Colonic mucosa (tissue), 4 donors: ENCODE measurements around the gene NFIA. TPM values are rescaled to one million over a fixed set of nuclear protein-coding genes. Genes with fewer than 3 reads are reported as not detected.

Experiments used
- DNase-seq: peaks from one replicate; pipeline ENCODE4 v3.0.0-alpha.2; 2020
- H3K27ac ChIP-seq: fragments of 200-600 bp; one replicate; pipeline ENCODE4 v1.8.0; 2021
- H3K27me3 ChIP-seq: fragments of 200-600 bp; one replicate; pipeline ENCODE4 v1.8.0; 2021
- H3K36me3 ChIP-seq: fragments of 200-600 bp; one replicate; pipeline ENCODE4 v1.8.0; 2021
- H3K4me1 ChIP-seq: fragments of 200-600 bp; one replicate; pipeline ENCODE4 v1.8.0; 2021; ENCODE audit warnings: mild to moderate bottlenecking
- H3K4me3 ChIP-seq: fragments of 200-600 bp; one replicate; pipeline ENCODE4 v1.8.0; 2021
- H3K9ac ChIP-seq, 2 donors: one replicate each; pipeline ENCODE4 v1.7.0; 2013; ENCODE audit warnings: control low read depth in 2 of 2, low read depth in 2 of 2, low read length in 2 of 2
- H3K9me3 ChIP-seq: fragments of 200-600 bp; one replicate; pipeline ENCODE4 v1.8.0; 2021
- CTCF ChIP-seq: fragments of 200-600 bp; IDR thresholded peaks from one replicate; pipeline ENCODE4 v1.8.0; 2022; ENCODE audit warnings: antibody characterized with exemption, mild to moderate bottlenecking
- intact Hi-C: fragments of 100-400 bp; cut with DNase I; formaldehyde crosslinking; loops from one replicate; pipeline ENCODE4 v1.14.1; 2022
- total RNA-seq, 2 donors: library from RNA; stranded (reverse); fragmentation: NEBNext Ultra II Directional in 1 of 2; extraction: Animal tissue kit (Norgen Biotek cat#: 25700) in 1 of 2; gene quantifications; one replicate each; pipeline ENCODE4 v1.2.1, GENCODE V29; 2021
- donor health status: healthy.
- donor health status: DM: no; HTN: no; CAD: no.
- donor health status: DM: no; HTN: no; CAD: no.

NFIA gene
- total RNA-seq, 2 donors from 2014 or later, result 36.0 to 44.2 TPM

- Histone ChIP-seq H3K27me3 (no peaks in the 10 kb centered on the region), H3K9ac (no peak overlapping the region), H3K36me3 (no peaks in the 10 kb centered on the region), H3K27ac (no peak overlapping the region), H3K9me3 (no peaks in the 10 kb centered on the region), H3K4me1 (peaks cover 17% of the 10 kb centered on the region), H3K4me3 (no peak overlapping the region)
- intact Hi-C loops, result loop anchor here (5.0 kb wide), 1 partner anchor 59 kb away; no protein-coding TSS in a partner anchor
- no peak for TF ChIP-seq CTCF
- peak; percentile 59 for DNase-seq
These were observed 364.2 kb downstream of the NFIA start for GRCh38 chr1:61446531-61446991.

GRCh38 chr1:61447106-61447967, 365.0 kb downstream of the NFIA start:
- intact Hi-C loops, result loop anchor here (5.0 kb wide), 1 partner anchor 60 kb away; no protein-coding TSS in a partner anchor
- Histone ChIP-seq H3K27ac (no peak overlapping the region), H3K27me3 (no peaks in the 10 kb centered on the region), H3K9ac (no peak overlapping the region), H3K36me3 (no peaks in the 10 kb centered on the region), H3K4me3 (no peak overlapping the region), H3K4me1 (peaks cover 17% of the 10 kb centered on the region), H3K9me3 (no peaks in the 10 kb centered on the region)
- DNase-seq, result no peak
- TF ChIP-seq CTCF, result no peak

- H3K4me1 ChIP-seq, result peaks cover 20% of the 10 kb centered on the region
- H3K27me3 ChIP-seq, result no peaks in the 10 kb centered on the region
- H3K4me3 ChIP-seq, result no peak overlapping the region
- no peak for TF ChIP-seq CTCF
- no peaks in the 10 kb centered on the region for H3K9me3 ChIP-seq
- H3K9ac ChIP-seq, result no peak overlapping the region
- DNase-seq, result no peak
- no peaks in the 10 kb centered on the region for H3K36me3 ChIP-seq
- H3K27ac ChIP-seq, result no peak overlapping the region
- intact Hi-C loops, result loop anchor here (5.0 kb wide), 1 partner anchor 61 kb away; no protein-coding TSS in a partner anchor
These were observed 365.6 kb downstream of the NFIA start for GRCh38 chr1:61447968-61448430.

DNA sequence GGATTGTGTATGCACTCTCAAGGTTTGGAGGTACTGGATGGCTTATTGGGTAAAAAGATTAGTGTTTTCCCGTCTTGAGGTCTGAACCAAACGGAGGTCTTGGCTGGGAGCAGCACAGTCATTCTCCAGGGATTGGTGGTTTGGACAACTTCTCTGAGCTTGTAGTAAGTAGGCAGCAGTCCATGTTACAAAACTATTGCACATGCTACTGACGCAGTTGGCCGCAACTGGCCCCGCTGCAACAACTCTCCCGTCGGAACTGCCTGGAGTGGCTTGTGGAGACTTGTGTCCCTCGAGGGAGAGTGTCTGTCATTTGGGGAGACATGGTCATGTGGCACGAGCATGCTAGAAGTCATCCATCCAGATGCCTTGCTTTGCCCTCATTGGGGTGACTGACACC, 366.6 kb downstream of the NFIA start:
- Histone ChIP-seq H3K4me3 (no peak overlapping the region), H3K9me3 (no peaks in the 10 kb centered on the region), H3K36me3 (no peaks in the 10 kb centered on the region), H3K27ac (no peak overlapping the region), H3K27me3 (no peaks in the 10 kb centered on the region), H3K4me1 (peaks cover 20% of the 10 kb centered on the region), H3K9ac (peak overlapping the region in 1 of 2 donors; percentile 36)
- intact Hi-C loops, result loop anchor here (5.0 kb wide), 1 partner anchor 62 kb away; no protein-coding TSS in a partner anchor
- no peak for TF ChIP-seq CTCF
- peak; percentile 42 for DNase-seq

- TF ChIP-seq CTCF, result no peak
- H3K36me3 ChIP-seq, result no peaks in the 10 kb centered on the region
- DNase-seq, result no peak
- no peak overlapping the region for H3K27ac ChIP-seq
- intact Hi-C loops, result loop anchor here (5.0 kb wide), 1 partner anchor 62 kb away; no protein-coding TSS in a partner anchor
- peaks cover 20% of the 10 kb centered on the region for H3K4me1 ChIP-seq
- no peaks in the 10 kb centered on the region for H3K27me3 ChIP-seq
- H3K9ac ChIP-seq, result peak overlapping the region in 1 of 2 donors; percentile 36
- no peak overlapping the region for H3K4me3 ChIP-seq
- no peaks in the 10 kb centered on the region for H3K9me3 ChIP-seq
These were observed 367.0 kb downstream of the NFIA start for GRCh38 chr1:61449410-61449809.
